H7 (cell line): ENCODE results near the gene KCTD11. TPM values are rescaled to one million over a fixed set of nuclear protein-coding genes. Genes with fewer than 3 reads are reported as not detected.
"Not testable (repeated sequence)": the region's sequence is repeated elsewhere in the genome, so short reads cannot be mapped to it uniquely, and the experiment has no call there.

Experiments
- DNase-seq: peaks from one replicate; pipeline ENCODE4 v3.0.0; 2012
- H3K27me3 ChIP-seq: 2 replicates; pipeline ENCODE4 v1.6.0; 2011; ENCODE audit warnings: mild to moderate bottlenecking, low read length; ENCODE audit not compliant: control insufficient read depth, insufficient read depth
- H3K36me3 ChIP-seq: replicated peaks from 2 replicates; pipeline ENCODE4 v1.5.1; 2011; ENCODE audit warnings: low read length; ENCODE audit not compliant: control insufficient read depth, insufficient read depth
- H3K4me3 ChIP-seq: 2 replicates; pipeline ENCODE4 v1.5.1; 2011; ENCODE audit warnings: low read depth, mild to moderate bottlenecking, control low read depth, low read length, moderate library complexity; ENCODE audit not compliant: insufficient read depth
- total RNA-seq: library from RNA; depleted of rRNA; stranded (reverse); fragments of >200 nt; shearing (Covaris generic); gene quantifications from 2 replicates; pipeline ENCODE4 v1.2.3, GENCODE V29; 2014

Gene KCTD11
- total RNA-seq, 1 experiment from 2014 or later: 2.2 TPM

DNA sequence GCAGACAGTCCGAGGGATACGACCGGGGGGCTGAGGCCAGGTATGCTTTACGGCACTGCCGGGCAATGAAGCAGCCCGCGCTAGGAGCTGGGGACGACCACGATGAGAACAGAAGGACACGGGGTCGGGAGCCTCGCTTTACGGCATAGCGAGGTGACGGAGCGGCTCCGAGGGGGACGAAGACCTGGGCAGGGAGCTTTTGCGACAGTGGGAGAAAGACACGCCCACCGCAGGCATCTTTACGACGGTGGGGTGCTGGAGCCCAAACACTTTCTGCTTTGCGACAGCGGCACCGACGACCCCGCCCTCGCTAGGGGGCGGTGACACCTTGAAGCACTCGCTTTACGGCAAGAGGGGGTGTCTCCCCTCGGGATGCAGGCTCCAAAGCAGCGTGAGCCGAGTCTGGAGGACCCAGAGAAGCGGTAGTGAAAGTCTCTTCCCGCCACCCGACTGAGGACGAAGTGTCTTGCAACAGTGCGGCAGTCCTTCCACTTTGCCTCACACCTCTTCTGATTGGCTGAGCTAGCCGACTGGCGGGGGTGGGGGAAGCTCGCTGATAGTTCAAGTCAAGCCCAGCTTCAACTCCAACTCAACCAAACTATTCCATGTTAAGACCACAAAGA is 22.5 kb upstream of the KCTD11 start:
- DNase-seq: peak; percentile 99
- H3K27me3 ChIP-seq: no peaks in the 10 kb centered on the region
- peaks cover 16% of the 10 kb centered on the region for H3K36me3 ChIP-seq
- peak overlapping the region; percentile 68 for H3K4me3 ChIP-seq

DNA sequence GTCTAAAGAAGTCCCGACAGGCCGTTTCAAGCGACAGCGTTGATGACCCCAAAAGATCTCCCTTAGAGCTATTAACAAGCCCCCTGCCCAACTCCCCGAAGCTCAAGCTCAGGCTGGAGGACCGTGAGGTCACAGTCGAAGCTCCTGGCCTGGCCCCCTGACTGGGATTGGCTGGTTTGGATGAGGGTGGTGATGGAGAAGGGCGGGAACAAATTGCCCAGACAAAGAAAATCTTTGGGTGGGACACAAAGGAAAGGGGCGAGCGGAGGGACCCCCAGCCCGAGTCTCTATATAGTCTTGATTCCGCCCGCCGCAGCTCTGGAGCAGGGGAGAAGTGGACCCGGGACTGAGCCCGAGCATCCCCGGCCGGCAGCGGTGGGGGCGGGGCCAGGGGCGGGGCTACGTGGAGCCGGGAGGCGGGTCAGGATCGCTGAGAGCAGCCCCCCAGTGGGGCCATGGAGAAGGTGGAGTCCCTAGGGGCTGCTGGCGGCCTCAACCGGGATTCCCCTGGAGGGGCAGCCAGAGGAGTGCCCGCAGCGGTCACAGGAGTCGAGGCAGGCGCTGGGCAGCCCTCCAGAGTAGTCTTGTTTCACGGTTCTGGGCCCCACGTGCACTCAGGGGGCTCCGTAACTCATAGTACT is 21.8 kb upstream of the KCTD11 start:
- Histone ChIP-seq H3K27me3 (no peaks in the 10 kb centered on the region), H3K36me3 (peaks cover 11% of the 10 kb centered on the region), H3K4me3 (peak overlapping the region; percentile 68)
- peak; percentile 99 for DNase-seq

DNA sequence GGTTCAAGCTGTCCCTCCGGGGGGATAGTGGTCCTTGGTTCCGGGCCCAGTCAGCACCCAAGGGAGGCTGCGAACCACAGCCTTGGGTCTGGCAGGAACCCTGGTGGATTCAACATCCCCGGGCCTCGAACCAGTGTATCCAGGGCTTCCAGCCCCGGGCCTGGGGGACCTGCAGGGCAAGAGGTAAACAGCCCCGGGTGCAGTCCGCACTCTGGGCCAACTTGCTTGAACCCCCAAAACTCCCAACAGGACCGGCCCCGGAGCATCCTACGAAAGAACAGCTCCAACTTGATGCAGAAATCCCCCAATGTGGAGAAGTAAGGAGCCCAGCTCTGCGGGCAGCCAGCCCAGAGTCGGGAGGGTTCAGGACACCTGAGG is 21.3 kb upstream of the KCTD11 start:
- DNase-seq: no peak
- Histone ChIP-seq H3K36me3 (peaks cover 10% of the 10 kb centered on the region), H3K27me3 (no peaks in the 10 kb centered on the region), H3K4me3 (peak overlapping the region; percentile 68)

DNA sequence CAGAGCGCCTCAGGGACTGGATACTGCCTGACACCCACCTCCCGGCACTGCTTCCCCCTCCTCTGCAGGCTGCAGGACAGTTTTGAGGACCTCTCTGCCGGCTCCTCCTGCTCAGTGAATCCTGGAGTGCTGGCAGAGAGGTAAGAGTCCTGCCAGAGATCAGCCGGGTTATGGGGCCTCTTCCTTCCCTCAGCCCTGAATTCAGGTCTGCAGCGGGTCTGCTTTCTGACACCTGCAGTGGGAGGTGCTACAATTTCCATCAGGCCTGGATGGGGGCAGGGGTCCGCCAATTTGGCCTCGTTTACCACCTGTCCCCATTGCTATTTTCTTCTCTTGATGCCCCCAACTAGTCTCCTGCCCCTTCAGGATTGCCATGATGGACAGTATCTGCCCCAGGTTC is 19.9 kb upstream of the KCTD11 start:
- Histone ChIP-seq H3K36me3 (no peaks in the 10 kb centered on the region; the same call in 1 of the 2 replicates), H3K27me3 (no peaks in the 10 kb centered on the region), H3K4me3 (no peak overlapping the region)
- no peak for DNase-seq

DNA sequence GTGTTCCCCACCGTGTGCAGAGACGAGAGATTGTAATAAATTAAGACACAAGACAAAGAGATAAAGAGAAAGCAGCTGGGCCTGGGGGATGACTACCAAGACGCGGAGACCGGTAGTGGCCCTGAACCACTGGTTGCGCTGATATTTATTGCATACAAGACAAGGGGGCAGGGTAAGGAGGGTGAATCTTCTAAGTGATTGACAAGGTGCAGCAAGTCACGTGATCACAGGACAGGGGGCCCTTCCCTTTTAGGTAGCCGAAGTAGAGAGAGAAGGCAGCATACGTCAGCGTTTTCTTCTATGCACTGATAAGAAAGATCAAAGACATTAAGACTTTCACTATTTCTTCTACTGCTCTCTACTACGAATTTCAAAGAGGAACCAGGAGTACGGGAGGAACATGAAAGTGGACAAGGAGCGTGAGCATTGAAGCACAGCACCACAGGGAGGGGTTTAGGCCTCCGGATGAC is 19.3 kb upstream of the KCTD11 start:
- DNase-seq: not testable (repeated sequence)

DNA sequence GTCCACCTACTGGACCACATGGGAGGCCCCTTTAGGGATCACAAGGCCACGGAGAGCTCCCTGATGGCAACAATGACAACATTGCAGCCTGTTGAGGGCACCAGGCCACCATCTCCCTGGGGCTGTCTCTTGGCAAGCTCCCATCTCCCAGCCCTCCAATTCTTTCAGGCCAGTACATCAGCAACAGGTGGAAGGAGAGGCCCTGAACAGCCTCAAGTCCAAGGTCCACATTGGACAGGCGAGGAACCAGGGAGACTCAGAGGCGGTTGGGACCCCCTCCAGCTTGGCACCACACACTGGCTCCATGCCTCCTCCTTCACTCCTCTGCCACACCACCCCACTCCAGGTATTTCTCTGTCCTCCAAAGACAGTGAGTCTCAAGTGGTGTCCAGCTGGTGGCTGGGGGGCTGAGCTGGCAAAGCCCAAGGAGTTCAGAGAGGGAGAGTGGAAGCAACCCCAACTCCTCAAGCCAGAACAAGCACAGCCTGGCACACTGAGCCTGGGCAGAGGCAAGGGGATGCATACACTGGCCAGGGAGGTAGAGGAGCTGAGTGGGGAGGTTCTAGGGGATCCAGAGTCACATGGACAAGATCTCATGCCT is 16.9 kb upstream of the KCTD11 start:
- DNase-seq: no peak
- Histone ChIP-seq H3K36me3 (no peaks in the 10 kb centered on the region), H3K27me3 (no peaks in the 10 kb centered on the region), H3K4me3 (no peak overlapping the region)

More for the DNA sequence above, 19.3 kb upstream of the KCTD11 start:
- not testable (repeated sequence) for H3K27me3 ChIP-seq, H3K36me3 ChIP-seq, H3K4me3 ChIP-seq

DNA sequence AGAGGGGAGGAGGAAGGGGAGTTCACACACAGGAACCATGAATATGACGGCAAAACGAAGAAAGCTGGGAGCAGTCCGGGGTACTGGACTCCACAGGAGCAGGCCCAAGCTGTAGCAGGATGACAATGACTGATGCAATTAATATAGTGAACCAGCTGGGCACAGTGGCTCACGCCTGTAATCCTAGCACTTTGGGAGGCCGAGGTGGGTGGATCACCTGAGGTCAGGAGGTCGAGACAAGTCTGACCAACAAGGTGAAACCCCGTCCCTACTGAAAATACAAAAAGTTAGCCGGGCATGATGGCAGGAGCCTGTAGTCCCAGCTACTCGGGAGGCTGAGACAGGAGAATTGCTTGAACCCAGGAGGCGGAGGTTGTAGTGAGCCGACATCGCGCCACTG is 16.2 kb upstream of the KCTD11 start:
- not testable (repeated sequence) for H3K36me3 ChIP-seq, H3K27me3 ChIP-seq, H3K4me3 ChIP-seq, DNase-seq

DNA sequence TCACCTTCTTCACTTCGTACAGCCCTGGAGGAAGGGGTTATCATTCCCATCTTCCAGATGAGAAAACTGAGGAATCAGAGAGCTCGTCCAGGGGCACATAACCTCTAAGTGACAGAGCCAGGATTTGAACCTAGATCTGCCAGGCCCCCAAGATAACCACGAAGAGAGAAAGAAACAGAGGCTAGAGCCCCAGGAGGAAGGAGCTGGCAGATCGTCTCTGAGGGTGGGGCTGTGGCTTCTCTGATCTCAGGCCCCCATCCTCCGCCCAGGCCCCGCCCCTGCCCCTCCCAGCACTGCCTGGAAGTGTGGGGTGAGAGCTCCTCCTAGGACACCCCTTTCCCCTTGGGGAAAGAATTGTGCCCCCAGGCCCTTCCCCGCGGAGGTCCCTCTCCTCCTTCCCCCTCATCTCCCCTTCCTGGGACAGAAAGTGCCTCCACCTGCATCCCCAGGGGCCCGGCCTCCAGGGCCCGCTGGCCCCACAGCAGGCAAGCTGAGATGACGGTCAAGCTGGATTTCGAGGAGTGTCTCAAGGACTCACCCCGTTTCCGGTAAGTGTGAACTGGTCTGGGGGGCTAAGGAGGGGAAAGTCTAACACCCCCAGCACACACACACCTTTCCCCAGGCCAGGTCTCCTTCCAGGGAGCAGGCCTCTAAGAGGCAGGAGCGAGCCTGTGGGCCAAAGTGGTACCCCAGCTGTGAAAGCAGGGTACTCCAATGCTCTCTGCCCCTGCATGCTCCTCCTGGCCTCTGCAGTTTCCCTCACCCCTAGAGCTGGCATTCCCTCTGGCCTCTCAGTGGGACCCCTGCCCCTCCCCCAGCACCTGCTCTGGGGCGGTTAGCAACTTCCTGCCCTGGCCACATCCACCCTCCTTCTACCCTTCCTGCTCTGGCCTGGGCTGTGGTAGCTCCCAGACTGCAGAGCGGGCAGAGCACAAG is 15.5 kb upstream of the KCTD11 start, which contains the start of gene ACAP1:
ACAP1 (plus strand) TSS at position 290 of the 936 bp plus-strand sequence; CDS start at position 496, 206 bp downstream.
- H3K27me3 ChIP-seq: no peaks in the 10 kb centered on the region
- no peaks in the 10 kb centered on the region for H3K36me3 ChIP-seq
- peak; percentile 85 for DNase-seq
- H3K4me3 ChIP-seq: peak within 1 kb of the TSS; percentile 20

DNA sequence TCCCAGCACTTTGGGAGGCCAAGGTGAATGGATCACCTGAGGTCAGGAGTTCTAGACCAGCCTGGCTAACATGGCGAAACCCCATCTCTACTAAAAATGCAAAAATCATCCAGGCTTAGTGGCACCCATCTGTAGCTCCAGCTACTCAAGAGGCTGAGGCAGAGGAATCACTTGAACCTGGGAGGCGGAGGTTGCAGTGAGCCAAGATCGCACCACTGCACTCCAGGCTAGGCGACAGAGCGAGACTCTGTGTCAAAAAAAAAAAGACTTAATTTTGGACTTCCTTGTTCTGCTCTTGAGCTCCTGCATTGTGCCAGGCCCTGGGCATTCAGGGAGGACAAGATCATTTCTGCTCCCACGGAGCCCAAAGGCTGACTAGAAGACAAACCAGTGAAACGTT is 14.4 kb upstream of the KCTD11 start:
- H3K4me3 ChIP-seq, DNase-seq, H3K36me3 ChIP-seq, H3K27me3 ChIP-seq: not testable (repeated sequence)

DNA sequence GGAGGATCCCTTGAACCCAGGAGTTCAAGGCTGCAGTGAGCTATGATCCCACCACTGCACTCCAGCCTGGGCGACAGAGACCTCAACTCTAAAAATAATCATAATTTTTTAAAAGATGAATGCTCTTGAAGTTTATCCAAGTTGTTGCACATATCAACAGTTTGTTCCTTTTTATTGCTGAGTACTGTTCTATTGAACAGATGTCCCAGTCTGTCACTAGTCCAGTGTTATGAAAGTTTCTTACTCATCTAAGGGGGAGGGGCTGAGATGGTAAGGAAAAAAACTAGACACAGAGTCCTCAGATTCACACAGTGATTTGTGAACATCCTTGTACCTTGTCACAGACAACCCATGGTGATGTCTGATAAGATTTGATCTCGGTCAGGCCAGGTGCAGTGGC is 11.8 kb upstream of the KCTD11 start:
- Histone ChIP-seq H3K27me3 (no peaks in the 10 kb centered on the region), H3K36me3 (no peaks in the 10 kb centered on the region), H3K4me3 (no peak overlapping the region)
- no peak for DNase-seq

DNA sequence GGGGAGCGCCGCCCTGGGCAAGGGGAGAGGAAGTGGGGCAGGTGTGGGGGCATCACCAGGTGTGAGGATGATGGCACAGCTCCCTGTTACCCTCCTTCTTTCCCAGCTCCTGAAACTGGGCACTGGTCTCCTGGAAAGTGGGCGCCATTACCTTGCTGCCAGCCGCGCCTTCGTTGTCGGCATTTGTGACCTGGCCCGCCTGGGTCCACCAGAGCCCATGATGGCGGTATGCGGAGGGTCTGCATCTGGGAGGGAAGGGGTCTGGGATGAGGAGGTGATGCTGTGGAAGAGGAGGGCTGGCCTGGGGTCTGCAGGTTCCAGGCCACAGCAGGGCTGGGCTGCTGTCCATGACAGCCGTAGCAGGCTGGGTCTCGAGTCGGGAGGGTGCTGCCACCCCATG is 10.1 kb upstream of the KCTD11 start:
- Histone ChIP-seq H3K36me3 (no peaks in the 10 kb centered on the region; the same call in 1 of the 2 replicates), H3K27me3 (no peaks in the 10 kb centered on the region), H3K4me3 (no peak overlapping the region)
- no peak for DNase-seq

DNA sequence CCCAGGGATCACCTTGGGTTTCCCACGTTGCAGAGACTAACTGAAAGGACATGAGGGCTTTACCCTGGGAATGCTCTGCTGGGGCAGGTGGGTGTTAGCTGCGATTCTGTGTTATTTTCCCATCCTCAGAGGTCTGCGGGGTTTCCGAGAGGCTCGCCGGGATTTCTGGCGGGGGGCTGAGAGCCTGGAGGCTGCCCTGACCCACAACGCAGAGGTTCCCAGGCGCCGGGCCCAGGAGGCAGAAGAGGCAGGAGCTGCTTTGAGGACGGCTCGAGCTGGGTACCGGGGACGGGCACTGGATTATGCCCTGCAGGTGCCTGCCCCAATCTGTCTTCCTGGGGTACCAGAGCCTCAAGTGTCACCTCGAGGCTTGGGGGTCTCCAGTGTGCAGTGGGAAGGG is 8.7 kb upstream of the KCTD11 start:
- Histone ChIP-seq H3K4me3 (no peak overlapping the region), H3K36me3 (no peaks in the 10 kb centered on the region; the same call in 1 of the 2 replicates), H3K27me3 (no peaks in the 10 kb centered on the region)
- DNase-seq: no peak

DNA sequence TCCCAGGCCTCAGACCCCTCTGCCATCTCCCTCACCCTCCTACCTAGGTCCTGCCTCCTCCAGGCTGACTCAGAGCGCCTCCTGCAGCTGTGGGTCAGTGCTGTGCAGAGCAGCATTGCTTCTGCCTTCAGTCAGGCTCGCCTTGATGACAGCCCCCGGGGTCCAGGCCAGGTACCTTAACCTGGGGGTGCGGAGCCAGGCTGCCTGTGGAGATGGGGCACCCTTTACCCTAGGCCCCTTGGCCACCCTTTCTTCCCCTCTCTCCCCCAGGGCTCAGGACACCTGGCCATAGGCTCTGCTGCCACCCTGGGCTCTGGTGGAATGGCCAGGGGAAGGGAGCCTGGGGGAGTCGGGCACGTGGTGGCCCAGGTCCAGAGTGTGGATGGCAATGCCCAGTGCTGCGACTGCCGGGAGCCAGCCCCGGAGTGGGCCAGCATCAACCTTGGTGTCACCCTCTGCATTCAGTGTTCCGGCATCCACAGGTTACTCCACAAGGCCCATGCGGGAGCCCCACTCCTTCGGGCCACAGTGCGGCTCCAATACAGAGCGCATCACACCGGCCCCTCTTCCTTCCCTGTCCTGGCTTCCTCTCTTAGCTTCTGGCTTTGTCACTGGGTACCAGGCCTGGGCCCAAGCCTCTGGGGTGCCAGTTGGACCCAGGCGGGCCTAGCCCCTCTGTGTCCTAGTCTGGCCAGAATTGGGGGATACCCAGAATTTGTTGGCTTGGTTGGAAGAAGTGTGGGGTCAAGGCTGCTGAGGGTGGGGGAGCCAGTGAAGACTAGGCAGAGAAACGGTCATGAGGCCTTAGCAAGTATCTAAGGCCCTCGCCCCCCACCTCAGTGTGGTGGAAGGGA is 5.0 kb upstream of the KCTD11 start:
- peak; percentile 57 for DNase-seq
- H3K36me3 ChIP-seq: no peaks in the 10 kb centered on the region; the same call in 1 of the 2 replicates
- H3K27me3 ChIP-seq: peaks cover 5% of the 10 kb centered on the region; the same call in 1 of the 2 replicates
- H3K4me3 ChIP-seq: no peak overlapping the region
